ENCODE measurements around the gene ANXA7.
"Not testable (repeated sequence)": the region's sequence is repeated elsewhere in the genome, so short reads cannot be mapped to it uniquely, and the experiment has no call there.

ANXA7 gene

GRCh38 chr10:73338801-73339368 is 75.0 kb downstream of the ANXA7 start:
- DNase-seq = no peak

- DNase-seq = no peak
Observed at GRCh38 chr10:73333202-73333601, 80.7 kb downstream of the ANXA7 start.

- DNase-seq = no peak
Observed at GRCh38 chr10:73332379-73332778, 81.5 kb downstream of the ANXA7 start.

- not testable (repeated sequence) for DNase-seq
Observed at GRCh38 chr10:73328523-73328922, 85.3 kb downstream of the ANXA7 start.

GRCh38 chr10:73325290-73325689 is 88.6 kb downstream of the ANXA7 start:
- DNase-seq = not testable (repeated sequence)
